Measurements from ENCODE around the gene EPB41L1.
"Not testable (repeated sequence)": the region's sequence is repeated elsewhere in the genome, so short reads cannot be mapped to it uniquely, and the experiment has no call there.

The EPB41L1 gene

GRCh38 chr20:36126836-36127527 lies 27.6 kb upstream of the EPB41L1 start:
- no peak for DNase-seq

- DNase-seq = no peak
Observed at GRCh38 chr20:36128463-36129159, 25.9 kb upstream of the EPB41L1 start.

- DNase-seq = no peak
Observed at GRCh38 chr20:36129160-36129543, 25.4 kb upstream of the EPB41L1 start.

GRCh38 chr20:36130390-36130789 lies 24.1 kb upstream of the EPB41L1 start:
- DNase-seq = no peak

GRCh38 chr20:36132802-36133211 lies 21.7 kb upstream of the EPB41L1 start:
- DNase-seq = no peak

- DNase-seq = no peak
Observed at GRCh38 chr20:36133821-36134220, 20.7 kb upstream of the EPB41L1 start.

- no peak for DNase-seq
Observed at GRCh38 chr20:36135159-36135558, 19.4 kb upstream of the EPB41L1 start.

GRCh38 chr20:36135821-36136220 lies 18.7 kb upstream of the EPB41L1 start:
- no peak for DNase-seq

GRCh38 chr20:36137313-36137712 lies 17.2 kb upstream of the EPB41L1 start:
- not testable (repeated sequence) for DNase-seq

- no peak for DNase-seq
Observed at GRCh38 chr20:36141310-36141709, 13.2 kb upstream of the EPB41L1 start.

- DNase-seq = no peak
Observed at GRCh38 chr20:36144336-36144735, 10.2 kb upstream of the EPB41L1 start.

- no peak for DNase-seq
Observed at GRCh38 chr20:36145877-36146707, 8.4 kb upstream of the EPB41L1 start.

- DNase-seq = no peak
Observed at GRCh38 chr20:36147690-36148089, 6.8 kb upstream of the EPB41L1 start.

- DNase-seq = no peak
Observed at GRCh38 chr20:36148439-36148838, 6.1 kb upstream of the EPB41L1 start.

GRCh38 chr20:36149012-36149411 lies 5.5 kb upstream of the EPB41L1 start:
- DNase-seq = no peak

- no peak for DNase-seq
Observed at GRCh38 chr20:36149469-36149868, 5.1 kb upstream of the EPB41L1 start.

GRCh38 chr20:36150489-36150846 lies 4.1 kb upstream of the EPB41L1 start:
- no peak for DNase-seq

GRCh38 chr20:36150847-36151539 lies 3.5 kb upstream of the EPB41L1 start:
- no peak for DNase-seq

- no peak for DNase-seq
Observed at GRCh38 chr20:36152261-36152660, 2.3 kb upstream of the EPB41L1 start.

- DNase-seq = no peak
Observed at GRCh38 chr20:36153204-36153603, 1.3 kb upstream of the EPB41L1 start.

- DNase-seq = peak; percentile 41
Observed at GRCh38 chr20:36153736-36154699, 522 bp upstream of the EPB41L1 start.

- DNase-seq = no peak
Observed at GRCh38 chr20:36155629-36155971, 1.1 kb downstream of the EPB41L1 start.
